Suprapubic skin (tissue), 4 donors: ENCODE results near the gene FMN1. TPM values are rescaled to one million over a fixed set of nuclear protein-coding genes. Genes with fewer than 3 reads are reported as not detected.

Experiments used
- DNase-seq, 2 donors: peaks; one replicate each; pipeline ENCODE4 v3.0.0-alpha.2; 2019; ENCODE audit warnings: low spot score in 2 of 2
- H3K27ac ChIP-seq: fragments of 200-600 bp; sonication (generic); one replicate; pipeline ENCODE4 v1.5.1; 2019
- H3K27me3 ChIP-seq: fragments of 200-600 bp; sonication (generic); one replicate; pipeline ENCODE4 v1.5.1; 2019
- H3K36me3 ChIP-seq: fragments of 200-600 bp; sonication (generic); one replicate; pipeline ENCODE4 v1.5.1; 2019
- H3K4me1 ChIP-seq: fragments of 200-600 bp; sonication (generic); one replicate; pipeline ENCODE4 v1.5.1; 2019
- H3K4me3 ChIP-seq: fragments of 200-600 bp; sonication (generic); one replicate; pipeline ENCODE4 v1.5.1; 2019; ENCODE audit warnings: mild to moderate bottlenecking
- H3K9me3 ChIP-seq: fragments of 200-600 bp; sonication (generic); one replicate; pipeline ENCODE4 v1.5.1; 2019
- CTCF ChIP-seq, 2 donors: fragments of 200-600 bp in 1 of 2; fragments of 450-650 bp in 1 of 2; sonication (generic) in 1 of 2; IDR thresholded peaks; one replicate each; pipeline ENCODE4 v1.5.1; 2016 to 2019; ENCODE audit warnings: antibody characterized with exemption in 2 of 2, mild to moderate bottlenecking in 1 of 2, moderate library complexity in 1 of 2
- EP300 ChIP-seq: sonication (generic); formaldehyde crosslinking; IDR thresholded peaks from one replicate; pipeline ENCODE4 v1.6.1; 2017; ENCODE audit warnings: antibody characterized with exemption
- POLR2A ChIP-seq, 2 donors: fragments of 450-650 bp; IDR thresholded peaks; one replicate each; pipeline ENCODE4 v1.6.1; 2017; ENCODE audit warnings: antibody characterized with exemption in 2 of 2, mild to moderate bottlenecking in 2 of 2, moderate library complexity in 2 of 2
- POLR2AphosphoS5 ChIP-seq, 3 donors: sonication (generic); formaldehyde crosslinking; IDR thresholded peaks; one replicate each; pipeline ENCODE4 v1.6.1; 2017; ENCODE audit warnings: antibody characterized with exemption in 3 of 3
- WGBS: methylation state at CpG from one replicate; pipeline ENCODE4 v1.1.5; 2018; 5-methylcytosine and 5-hydroxymethylcytosine counted together
- total RNA-seq, 4 donors: library from RNA; depleted of rRNA; stranded (reverse); fragments of >200 nt; gene quantifications; one replicate each; pipeline ENCODE4 v1.1.0, GENCODE V29; 2016

FMN1 gene
- total RNA-seq, 4 donors from 2014 or later = 19.8 to 47.3 (median 33.1) TPM

GRCh38 chr15:33009026-33009425, 185.5 kb downstream of the FMN1 start:
- TF ChIP-seq EP300 (no peak), POLR2A (IDR thresholded peaks at IDR 0.05) (no peak), POLR2AphosphoS5 (IDR thresholded peaks at IDR 0.05) (no peak), CTCF (IDR thresholded peaks at IDR 0.05) (no peak)
- Histone ChIP-seq H3K4me1 (peaks cover 18% of the 10 kb centered on the region), H3K4me3 (no peak overlapping the region), H3K9me3 (no peaks in the 10 kb centered on the region), H3K27me3 (no peaks in the 10 kb centered on the region), H3K36me3 (no peaks in the 10 kb centered on the region), H3K27ac (no peak overlapping the region)
- no peak for DNase-seq
- WGBS = 89% methylated on average over 5 of the region's 5 CpGs

- Histone ChIP-seq H3K9me3 (no peaks in the 10 kb centered on the region), H3K27me3 (no peaks in the 10 kb centered on the region), H3K36me3 (no peaks in the 10 kb centered on the region), H3K4me3 (no peak overlapping the region), H3K27ac (no peak overlapping the region), H3K4me1 (peaks cover 12% of the 10 kb centered on the region)
- no peak for TF ChIP-seq POLR2AphosphoS5 (IDR thresholded peaks at IDR 0.05)
- no peak for DNase-seq
- 52% methylated on average over 3 of the region's 3 CpGs for WGBS
Observed at GRCh38 chr15:33008284-33008995, 186.1 kb downstream of the FMN1 start.

GRCh38 chr15:33007303-33007855, 187.1 kb downstream of the FMN1 start:
- Histone ChIP-seq H3K27me3 (no peaks in the 10 kb centered on the region), H3K27ac (no peak overlapping the region), H3K36me3 (no peaks in the 10 kb centered on the region), H3K9me3 (no peaks in the 10 kb centered on the region), H3K4me1 (peaks cover 10% of the 10 kb centered on the region), H3K4me3 (no peak overlapping the region)
- no peak for DNase-seq
- TF ChIP-seq POLR2A (IDR thresholded peaks at IDR 0.05) (no peak), POLR2AphosphoS5 (IDR thresholded peaks at IDR 0.05) (no peak), CTCF (IDR thresholded peaks at IDR 0.05) (no peak), EP300 (no peak)
- WGBS = 49% methylated on average over 4 of the region's 4 CpGs

GRCh38 chr15:33005582-33005981, 188.9 kb downstream of the FMN1 start:
- Histone ChIP-seq H3K4me3 (no peak overlapping the region), H3K27ac (no peak overlapping the region), H3K9me3 (no peaks in the 10 kb centered on the region), H3K36me3 (no peaks in the 10 kb centered on the region), H3K27me3 (no peaks in the 10 kb centered on the region), H3K4me1 (peaks cover 10% of the 10 kb centered on the region)
- no peak for DNase-seq
- WGBS = 87% methylated on average over 1 of the region's 1 CpG
- TF ChIP-seq POLR2AphosphoS5 (IDR thresholded peaks at IDR 0.05) = no peak
- TF ChIP-seq EP300 = no peak
- no peak for TF ChIP-seq CTCF (IDR thresholded peaks at IDR 0.05)
- TF ChIP-seq POLR2A (IDR thresholded peaks at IDR 0.05) = no peak

GRCh38 chr15:33001926-33002325, 192.6 kb downstream of the FMN1 start:
- no peak overlapping the region for H3K4me3 ChIP-seq
- no peaks in the 10 kb centered on the region for H3K36me3 ChIP-seq
- no peak for DNase-seq
- no peaks in the 10 kb centered on the region for H3K27me3 ChIP-seq
- no peak overlapping the region for H3K27ac ChIP-seq
- no peaks in the 10 kb centered on the region for H3K9me3 ChIP-seq
- no peak for TF ChIP-seq POLR2AphosphoS5 (IDR thresholded peaks at IDR 0.05)
- TF ChIP-seq EP300 = no peak
- no peak for TF ChIP-seq POLR2A (IDR thresholded peaks at IDR 0.05)
- no peak for TF ChIP-seq CTCF (IDR thresholded peaks at IDR 0.05)
- H3K4me1 ChIP-seq = no peaks in the 10 kb centered on the region
